Heart left ventricle (tissue), 16 donors: ENCODE data around the gene LARP4B. TPM values are rescaled to one million over a fixed set of nuclear protein-coding genes. Genes with fewer than 3 reads are reported as not detected.

Experiments used
- ATAC-seq, 4 donors: fragments of 200-7000 bp; cut with Tn5 transposase; one replicate each; pipeline ENCODE4 v1.9.1; 2020 to 2022; ENCODE audit warnings: moderate library complexity in 4 of 4, mild to moderate bottlenecking in 3 of 4, moderate number of reproducible peaks in 1 of 4
- DNase-seq, 5 donors: peaks; one replicate each; pipeline ENCODE4 v3.0.0-alpha.2; 2020
- H3K27ac ChIP-seq, 12 donors: fragments of 200-600 bp; sonication (generic) in 4 of 12; one replicate each; pipeline versions ENCODE4 v1.5.0 to v1.8.0; 2016 to 2022; ENCODE audit warnings: mild to moderate bottlenecking in 2 of 12
- H3K27me3 ChIP-seq, 9 donors: fragments of 200-600 bp; sonication (generic) in 2 of 9; one replicate each; pipeline versions ENCODE4 v1.5.1 to v1.8.0; 2016 to 2022; ENCODE audit warnings: mild to moderate bottlenecking in 3 of 9
- H3K36me3 ChIP-seq, 9 donors: fragments of 200-600 bp; sonication (generic) in 2 of 9; one replicate each; pipeline versions ENCODE4 v1.5.0 to v1.8.0; 2018 to 2022; ENCODE audit warnings: mild to moderate bottlenecking in 2 of 9
- H3K4me1 ChIP-seq, 12 donors: fragments of 200-600 bp; sonication (generic) in 4 of 12; one replicate each; pipeline versions ENCODE4 v1.5.0 to v1.8.0; 2016 to 2022; ENCODE audit warnings: mild to moderate bottlenecking in 3 of 12
- H3K4me3 ChIP-seq, 12 donors: fragments of 200-600 bp; sonication (generic) in 4 of 12; one replicate each; pipeline versions ENCODE4 v1.5.0 to v1.8.0; 2017 to 2022; ENCODE audit warnings: mild to moderate bottlenecking in 9 of 12, moderate library complexity in 4 of 12
- H3K9me3 ChIP-seq, 12 donors: fragments of 200-600 bp; sonication (generic) in 4 of 12; one replicate each; pipeline versions ENCODE4 v1.5.0 to v1.8.0; 2016 to 2022; ENCODE audit warnings: mild to moderate bottlenecking in 1 of 12
- CTCF ChIP-seq, 12 donors: fragments of 200-600 bp; sonication (generic) in 4 of 12; IDR thresholded peaks; one replicate each; pipeline versions ENCODE4 v1.5.0 to v1.8.0; 2018 to 2022; ENCODE audit warnings: antibody characterized with exemption in 12 of 12, mild to moderate bottlenecking in 5 of 12
- POLR2A ChIP-seq, 2 donors: fragments of 450-650 bp; IDR thresholded peaks; one replicate each; pipeline ENCODE4 v1.6.1; 2017; ENCODE audit warnings: antibody characterized with exemption in 2 of 2, mild to moderate bottlenecking in 2 of 2, moderate library complexity in 2 of 2
- WGBS, 4 donors: extraction: QIAGEN DNeasy Blood & Tissue Kit in 2 of 4; methylation state at CpG; one replicate each; pipeline versions ENCODE4 v1.1.5 to v1.1.7; 2013 to 2018; 5-methylcytosine and 5-hydroxymethylcytosine counted together
- intact Hi-C, 10 donors: fragments of 100-400 bp; cut with DNase I; formaldehyde crosslinking; loops; one replicate each; pipeline versions ENCODE4 v1.11.1 to v1.14.2; 2022
- polyA plus RNA-seq, 2 donors: library from polyadenylated mRNA; stranded (reverse); fragments of 200-250 nt; gene quantifications; one replicate each; pipeline ENCODE4 v1.2.3, GENCODE V29; 2013
- total RNA-seq, 9 donors: library from RNA; depleted of rRNA in 2 of 9; stranded (reverse); fragments of >200 nt in 2 of 9; fragmentation: NEBNext Ultra II Directional in 3 of 9; extraction: Animal tissue kit (Norgen Biotek cat#: 25700) in 3 of 9; gene quantifications; one replicate each; pipeline versions ENCODE4 v1.1.0 to v1.2.4, GENCODE V29; 2016 to 2023
- donor health status: ischemic (EF 13 %, LVEDD 7.1; RV severe dilation, severe dysfunction).
- donor health status: healthy with polysubstance abuse.
- donor health status: DM: no; HTN: yes; CAD: no.
- donor health status: DM: no; HTN: no; CAD: no.
- donor health status: ischemic (EF 25% LVEDD 6.9; RV normal size, moderate dysfunction).
- donor health status: ischemic (EF 25% LVEDD 5.7; RV mildly dilated, moderate dysfunction).
- donor health status: healthy.
- donor health status: DM: yes; HTN: yes; CAD: no.
- donor health status: ischemic (EF 35%, LVEDD 5.7; RV mildly dilated, moderate dysfunction).
- donor health status: nonischemic (EF 11% LVEDD 7.7; RV severe dilation, severe dysfunction).
- donor health status: DM: yes; HTN: yes; CAD: no.
- donor health status: PGD.
- donor health status: ischemic (EF 29% LVEDD 5.4; RV normal size, mild dysfunction).
- donor health status: nonischemic (EF 23%, LVEDD 6.1; RV moderate dilation, normal function).

Gene LARP4B
- total and polyA plus RNA-seq, 11 donors, result 20.1 to 81.1 (median 63.0) TPM

GRCh38 chr10:776772-777171 lies 154.7 kb downstream of the LARP4B start:
- ATAC-seq, result no peak
- Histone ChIP-seq H3K9me3 (no peaks in the 10 kb centered on the region), H3K4me1 (no peaks in the 10 kb centered on the region), H3K4me3 (no peak overlapping the region), H3K27ac (no peak overlapping the region), H3K27me3 (peaks cover 0 to 15% (median 0%) of the 10 kb centered on the region in 9 donors), H3K36me3 (no peaks in the 10 kb centered on the region)
- TF ChIP-seq CTCF (IDR thresholded peaks at IDR 0.05), result no peak
- intact Hi-C loops, result no loop called here
- whole genome bisulfite sequencing, 4 donors, result 81 to 88% (median 86%) methylated on average over 17 of the region's 17 CpGs
- peak in 1 of 5 donors; percentile 14 for DNase-seq

GRCh38 chr10:775245-776075 lies 156.0 kb downstream of the LARP4B start:
- ATAC-seq (peak in 2 of 4 donors; percentile 18 to 55), DNase-seq (peak in 1 of 5 donors; percentile 15)
- Histone ChIP-seq H3K9me3 (peaks cover 0 to 4% (median 0%) of the 10 kb centered on the region in 12 donors), H3K27me3 (peaks cover 0 to 6% (median 0%) of the 10 kb centered on the region in 9 donors), H3K4me3 (no peak overlapping the region), H3K27ac (no peak overlapping the region), H3K36me3 (no peaks in the 10 kb centered on the region), H3K4me1 (no peaks in the 10 kb centered on the region)
- WGBS, 4 donors, result 85 to 90% (median 87%) methylated on average over 31 to 38 of the region's 38 CpGs
- TF ChIP-seq CTCF (IDR thresholded peaks at IDR 0.05) (no peak), POLR2A (IDR thresholded peaks at IDR 0.05) (no peak)
- intact Hi-C loops, result no loop called here

GRCh38 chr10:774661-775244 lies 156.8 kb downstream of the LARP4B start:
- intact Hi-C loops, result no loop called here
- TF ChIP-seq CTCF (IDR thresholded peaks at IDR 0.05), result no peak
- TF ChIP-seq POLR2A (IDR thresholded peaks at IDR 0.05), result no peak
- Histone ChIP-seq H3K36me3 (no peaks in the 10 kb centered on the region), H3K4me3 (no peak overlapping the region), H3K27ac (no peak overlapping the region), H3K9me3 (peaks cover 0 to 5% (median 0%) of the 10 kb centered on the region in 12 donors), H3K4me1 (no peaks in the 10 kb centered on the region), H3K27me3 (peaks cover 0 to 6% (median 0%) of the 10 kb centered on the region in 9 donors)
- DNase-seq (peak in 1 of 5 donors; percentile 11), ATAC-seq (no peak)
- 83 to 90% (median 85%) methylated on average over 16 to 23 of the region's 23 CpGs for WGBS, 4 donors

GRCh38 chr10:774223-774622 lies 157.3 kb downstream of the LARP4B start:
- TF ChIP-seq CTCF (IDR thresholded peaks at IDR 0.05) (no peak), POLR2A (IDR thresholded peaks at IDR 0.05) (no peak)
- intact Hi-C loops, result no loop called here
- Histone ChIP-seq H3K36me3 (no peaks in the 10 kb centered on the region), H3K27ac (no peak overlapping the region), H3K4me1 (no peaks in the 10 kb centered on the region), H3K4me3 (no peak overlapping the region), H3K9me3 (peaks cover 0 to 9% (median 0%) of the 10 kb centered on the region in 12 donors), H3K27me3 (peaks cover 0 to 6% (median 0%) of the 10 kb centered on the region in 9 donors)
- no peak for ATAC-seq
- 88 to 91% (median 89%) methylated on average over 13 of the region's 13 CpGs for WGBS, 4 donors
- DNase-seq, result peak in 1 of 5 donors; percentile 12
